ENCODE results near the gene RND2.
"Not testable (repeated sequence)": the region's sequence is repeated elsewhere in the genome, so short reads cannot be mapped to it uniquely, and the experiment has no call there.

RND2 gene

DNA sequence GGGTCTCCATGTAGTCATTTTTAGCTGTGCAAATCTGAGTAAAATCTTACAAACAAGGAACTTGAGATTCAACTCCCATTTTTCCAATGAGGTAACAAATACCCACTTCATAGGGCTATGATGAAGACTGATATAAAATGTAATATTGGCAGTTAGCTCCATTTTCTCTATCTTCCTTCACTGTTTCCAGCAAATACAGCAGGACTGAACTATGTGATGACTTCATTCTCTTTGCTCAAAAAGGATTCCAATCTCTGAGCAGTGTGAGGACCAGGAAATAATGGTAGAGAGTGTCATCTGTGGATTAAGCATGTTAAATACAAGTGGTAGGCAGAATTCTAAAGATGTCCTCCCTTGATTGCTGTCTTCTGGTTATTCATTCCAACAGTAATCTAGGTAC lies 18.3 kb downstream of the RND2 start:
- TF ChIP-seq JUND (IDR thresholded peaks at IDR 0.05; ENCODE audit: low read depth): no peak
- in situ Hi-C loops (cut with HindIII; ENCODE audit: low pct_unique_long_range_greater_than_20kb, low sequenced_read_pairs): no loop called here
- no peak for DNase-seq (ENCODE audit: low read depth in 1 of 2, low spot score in 1 of 2)

DNA sequence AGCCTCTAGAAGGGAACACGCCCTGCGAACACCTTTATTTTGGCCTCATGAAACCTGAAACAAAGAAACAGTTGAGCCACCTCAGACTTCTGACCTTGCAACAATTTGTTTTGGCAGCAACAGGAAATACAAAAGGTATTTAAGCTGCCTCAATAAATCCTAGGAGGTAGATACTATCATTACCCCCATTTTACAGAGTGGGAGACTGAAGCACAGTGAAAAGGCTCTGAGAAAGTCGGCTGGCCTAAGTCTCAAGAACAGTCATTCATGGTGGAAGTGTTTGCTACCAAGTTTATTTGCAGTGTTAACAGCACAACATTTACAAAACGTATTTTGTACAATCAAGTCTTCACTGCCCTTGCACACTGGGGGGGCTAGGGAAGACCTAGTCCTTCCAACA lies 19.0 kb downstream of the RND2 start:
- in situ Hi-C loops (cut with HindIII; ENCODE audit: low pct_unique_long_range_greater_than_20kb, low sequenced_read_pairs): no loop called here
- TF ChIP-seq JUND (IDR thresholded peaks at IDR 0.05; ENCODE audit: low read depth): no peak
- no peak for DNase-seq (ENCODE audit: low read depth in 1 of 2, low spot score in 1 of 2)

DNA sequence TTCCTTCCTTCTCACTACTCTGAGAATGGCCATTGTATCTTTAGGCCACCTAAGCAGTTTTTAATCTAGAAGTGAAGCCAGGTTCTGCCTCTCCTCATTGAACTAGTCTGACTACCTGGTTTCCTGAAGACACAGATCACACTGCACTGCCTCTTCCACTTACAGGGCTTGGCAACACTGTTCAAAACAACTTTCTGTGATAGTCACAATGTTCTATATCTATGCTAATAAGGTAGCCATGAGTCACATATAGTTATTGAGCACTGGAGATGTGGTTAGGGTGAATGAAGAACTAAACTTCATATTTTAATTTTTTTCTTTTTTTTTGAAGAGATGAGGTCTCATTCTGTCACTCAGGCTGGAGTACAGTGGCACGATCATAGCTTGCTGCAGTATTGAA lies 26.9 kb downstream of the RND2 start:
- in situ Hi-C loops (cut with HindIII; ENCODE audit: low pct_unique_long_range_greater_than_20kb, low sequenced_read_pairs): no loop called here

DNA sequence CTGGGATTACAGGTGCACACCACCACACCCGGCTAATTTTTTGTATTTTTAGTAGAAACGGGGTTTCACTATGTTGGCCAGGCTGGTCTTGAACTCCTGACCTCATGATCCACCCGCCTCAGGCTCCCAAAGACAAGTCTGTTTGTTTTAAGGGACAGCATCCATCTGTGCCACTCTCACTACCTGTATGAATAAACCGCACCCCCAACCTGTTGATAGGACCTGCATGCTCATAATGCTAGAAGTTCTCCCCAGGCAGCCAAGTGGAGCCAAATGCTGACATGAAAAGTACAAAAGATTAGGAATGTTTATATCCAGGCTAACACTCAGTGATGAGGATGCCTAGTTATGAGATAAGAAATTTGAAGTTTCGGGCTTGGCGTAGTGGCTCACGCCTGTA lies 28.0 kb downstream of the RND2 start:
- in situ Hi-C loops (cut with HindIII; ENCODE audit: low pct_unique_long_range_greater_than_20kb, low sequenced_read_pairs); DNase-seq (ENCODE audit: low read depth in 1 of 2, low spot score in 1 of 2): not testable (repeated sequence)

More for the DNA sequence above, 26.9 kb downstream of the RND2 start:
- DNase-seq (ENCODE audit: low read depth in 1 of 2, low spot score in 1 of 2): no peak
- no peak for TF ChIP-seq JUND (IDR thresholded peaks at IDR 0.05; ENCODE audit: low read depth)

DNA sequence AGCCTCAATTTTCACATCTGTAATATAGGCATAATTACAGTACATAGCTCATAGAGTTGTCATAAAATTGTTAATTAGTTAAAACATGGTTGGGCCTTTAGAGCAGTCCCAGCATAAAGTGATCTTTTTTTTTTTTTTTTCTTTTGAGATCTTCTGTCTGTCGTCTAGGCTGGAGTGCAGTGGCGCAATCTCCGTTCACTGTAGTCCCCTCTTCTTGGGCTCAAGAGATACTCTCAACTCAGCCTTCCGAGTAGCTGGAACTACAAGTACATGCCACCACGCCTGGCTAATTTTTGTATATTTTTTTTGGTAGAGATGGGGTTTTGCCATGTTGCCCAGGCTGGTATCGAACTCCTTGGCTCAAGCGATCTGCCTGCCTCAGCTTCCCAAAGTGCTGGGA lies 31.0 kb downstream of the RND2 start:
- DNase-seq (ENCODE audit: low read depth in 1 of 2, low spot score in 1 of 2): no peak
- no peak for TF ChIP-seq JUND (IDR thresholded peaks at IDR 0.05; ENCODE audit: low read depth)
- in situ Hi-C loops (cut with HindIII; ENCODE audit: low pct_unique_long_range_greater_than_20kb, low sequenced_read_pairs): no loop called here

DNA sequence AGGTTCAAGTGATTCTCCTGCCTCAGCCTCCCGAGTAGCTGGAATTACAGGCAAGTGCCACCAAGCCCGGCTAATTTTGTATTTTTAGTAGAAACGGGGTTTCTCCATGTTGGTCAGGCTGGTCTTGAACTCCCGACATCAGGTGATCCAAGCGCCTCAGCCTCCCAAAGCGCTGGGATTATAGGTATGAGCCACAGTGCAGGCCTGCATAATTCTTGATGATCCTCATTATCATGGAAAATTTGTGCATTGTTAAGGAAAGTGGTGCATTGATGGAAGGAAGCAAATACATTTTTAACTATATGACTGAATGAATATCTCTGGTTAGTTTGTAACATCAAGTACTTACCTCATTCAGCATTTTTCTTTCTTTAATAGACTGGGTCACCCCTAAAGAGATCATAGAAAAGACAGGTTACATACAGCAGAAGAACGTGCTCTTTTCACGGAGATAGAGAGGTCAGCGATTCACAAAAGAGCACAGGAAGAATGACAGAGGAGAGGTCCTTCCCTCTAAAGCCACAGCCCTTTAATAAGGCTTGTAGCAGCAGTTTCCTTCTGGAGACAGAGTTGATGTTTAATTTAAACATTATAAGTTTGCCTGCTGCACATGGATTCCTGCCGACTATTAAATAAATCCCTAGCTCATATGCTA lies 38.1 kb downstream of the RND2 start:
- no peak for DNase-seq (ENCODE audit: low read depth in 1 of 2, low spot score in 1 of 2)
- in situ Hi-C loops (cut with HindIII; ENCODE audit: low pct_unique_long_range_greater_than_20kb, low sequenced_read_pairs): no loop called here
- no peak for TF ChIP-seq JUND (IDR thresholded peaks at IDR 0.05; ENCODE audit: low read depth)

DNA sequence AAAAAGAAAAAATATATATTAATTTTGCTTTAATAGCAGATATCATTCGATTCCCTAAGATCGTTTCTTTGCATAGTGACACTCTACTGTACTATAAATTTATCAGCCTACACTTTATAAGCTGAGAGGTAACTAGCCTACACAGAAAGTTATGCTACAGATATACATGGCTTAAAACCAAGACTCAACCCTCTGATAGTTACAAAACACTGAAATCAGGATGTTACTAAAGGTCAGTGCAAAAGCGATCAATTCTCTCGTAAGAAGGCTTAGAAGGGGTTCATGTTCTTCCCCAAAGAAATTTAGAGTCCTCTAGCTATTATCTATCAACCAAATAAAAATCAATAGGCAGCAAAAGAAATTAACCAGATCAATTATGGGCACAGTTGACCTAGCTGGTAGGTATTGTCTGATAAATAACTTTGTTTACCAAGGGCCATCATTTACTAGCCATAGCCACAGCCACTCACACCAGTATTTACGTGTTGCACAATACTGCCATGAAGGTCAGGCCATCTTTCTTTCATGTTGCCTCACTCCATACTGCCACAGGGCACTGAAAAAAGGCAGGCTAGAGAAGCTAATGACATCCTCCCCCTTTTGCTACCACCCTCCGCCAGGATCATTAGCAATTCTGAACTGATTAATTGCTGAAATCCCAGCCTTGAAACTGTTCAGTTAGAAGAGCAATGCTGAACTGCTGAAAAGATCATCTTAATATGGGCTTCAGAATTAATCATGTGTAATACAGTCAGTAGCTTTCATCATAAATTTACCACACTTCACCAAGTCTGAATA lies 43.7 kb downstream of the RND2 start:
- no peak for TF ChIP-seq JUND (IDR thresholded peaks at IDR 0.05; ENCODE audit: low read depth)
- in situ Hi-C loops (cut with HindIII; ENCODE audit: low pct_unique_long_range_greater_than_20kb, low sequenced_read_pairs): no loop called here
- no peak for DNase-seq (ENCODE audit: low read depth in 1 of 2, low spot score in 1 of 2)

DNA sequence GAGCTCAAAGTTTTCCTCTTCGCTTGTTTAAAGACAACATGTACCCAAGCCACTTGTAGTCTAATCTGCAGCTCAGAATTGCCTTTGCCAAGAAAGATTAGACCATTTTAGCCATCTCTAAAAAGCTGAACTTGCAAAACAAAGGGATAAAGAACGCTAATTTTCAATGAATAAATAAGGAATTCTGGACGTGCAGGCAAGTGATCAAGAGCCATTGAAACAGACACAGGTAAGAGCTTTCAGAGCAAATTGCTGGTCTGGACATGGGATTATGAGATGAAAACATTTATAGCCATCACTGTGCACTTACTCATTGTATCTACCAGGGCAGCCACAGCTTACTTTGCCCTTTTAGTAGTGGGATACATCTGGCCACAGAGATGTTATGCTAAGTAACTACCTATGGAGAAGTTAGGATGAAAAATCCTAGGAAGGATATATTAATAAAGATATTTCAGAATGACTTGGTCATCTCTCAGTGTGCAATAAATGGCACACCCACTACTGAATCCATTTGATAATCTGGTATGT lies 44.4 kb downstream of the RND2 start:
- in situ Hi-C loops (cut with HindIII; ENCODE audit: low pct_unique_long_range_greater_than_20kb, low sequenced_read_pairs): no loop called here
- TF ChIP-seq JUND (IDR thresholded peaks at IDR 0.05; ENCODE audit: low read depth): no peak
- no peak for DNase-seq (ENCODE audit: low read depth in 1 of 2, low spot score in 1 of 2)

DNA sequence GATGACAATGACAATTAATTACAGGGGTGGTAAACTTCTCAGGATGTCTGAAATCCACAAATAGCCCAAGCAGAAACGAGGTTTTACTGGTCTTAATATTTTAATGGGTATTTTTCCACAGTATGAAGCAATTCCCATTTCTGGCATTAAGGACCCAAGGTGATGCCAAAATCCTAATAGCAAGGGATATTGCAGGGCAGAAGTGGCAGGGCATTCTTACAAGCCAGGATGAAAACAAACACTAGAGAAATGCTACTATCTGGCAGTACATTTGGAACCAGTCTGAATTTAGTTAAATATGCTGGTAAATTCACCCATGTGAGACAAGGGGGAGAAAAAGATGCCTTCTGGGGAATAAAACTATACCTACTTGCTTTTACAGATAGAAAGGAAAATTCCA lies 45.2 kb downstream of the RND2 start:
- DNase-seq (ENCODE audit: low read depth in 1 of 2, low spot score in 1 of 2): no peak
- TF ChIP-seq JUND (IDR thresholded peaks at IDR 0.05; ENCODE audit: low read depth): no peak
- in situ Hi-C loops (cut with HindIII; ENCODE audit: low pct_unique_long_range_greater_than_20kb, low sequenced_read_pairs): no loop called here

DNA sequence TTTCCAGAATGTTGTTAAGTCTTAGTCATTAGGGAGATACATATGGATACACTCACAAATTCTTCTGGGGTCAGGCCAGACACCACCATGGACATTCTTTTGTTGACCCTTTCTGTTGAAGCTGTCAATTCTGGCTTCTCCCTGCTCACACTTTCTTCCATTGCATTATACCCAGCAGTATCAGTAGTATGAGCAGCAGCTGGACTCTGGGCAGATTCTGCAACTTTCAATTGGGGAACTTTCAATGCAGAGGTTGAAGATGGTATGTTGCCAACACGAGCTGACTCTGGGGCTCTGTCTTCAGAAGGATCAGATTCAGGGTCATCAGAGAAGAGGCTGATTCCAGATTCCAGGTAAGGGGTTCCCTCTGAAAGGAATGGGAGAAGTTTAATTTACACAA lies 45.8 kb downstream of the RND2 start:
- no peak for TF ChIP-seq JUND (IDR thresholded peaks at IDR 0.05; ENCODE audit: low read depth)
- no peak for DNase-seq (ENCODE audit: low read depth in 1 of 2, low spot score in 1 of 2)
- in situ Hi-C loops (cut with HindIII; ENCODE audit: low pct_unique_long_range_greater_than_20kb, low sequenced_read_pairs): no loop called here

DNA sequence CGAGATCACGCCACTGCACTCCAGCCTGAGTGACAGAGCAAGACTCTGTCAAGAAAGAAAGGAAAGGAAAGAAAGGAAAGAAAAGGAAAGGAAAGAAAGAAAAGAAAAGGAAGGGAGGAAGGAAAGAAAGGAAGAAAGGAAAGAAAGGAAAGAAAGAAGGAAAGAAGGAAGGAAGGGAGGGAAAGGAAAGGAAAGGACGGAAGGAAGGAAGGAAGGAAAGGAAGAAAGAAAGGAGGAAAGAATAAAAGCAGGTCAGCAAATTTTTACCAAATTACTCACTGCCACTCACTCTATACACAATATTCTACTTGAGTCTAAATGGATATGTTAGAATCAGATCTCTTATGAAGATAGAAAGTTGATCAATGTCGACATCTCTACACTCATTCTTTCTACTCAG lies 49.8 kb downstream of the RND2 start:
- DNase-seq (ENCODE audit: low read depth in 1 of 2, low spot score in 1 of 2): no peak
- no peak for TF ChIP-seq JUND (IDR thresholded peaks at IDR 0.05; ENCODE audit: low read depth)
- in situ Hi-C loops (cut with HindIII; ENCODE audit: low pct_unique_long_range_greater_than_20kb, low sequenced_read_pairs): no loop called here

DNA sequence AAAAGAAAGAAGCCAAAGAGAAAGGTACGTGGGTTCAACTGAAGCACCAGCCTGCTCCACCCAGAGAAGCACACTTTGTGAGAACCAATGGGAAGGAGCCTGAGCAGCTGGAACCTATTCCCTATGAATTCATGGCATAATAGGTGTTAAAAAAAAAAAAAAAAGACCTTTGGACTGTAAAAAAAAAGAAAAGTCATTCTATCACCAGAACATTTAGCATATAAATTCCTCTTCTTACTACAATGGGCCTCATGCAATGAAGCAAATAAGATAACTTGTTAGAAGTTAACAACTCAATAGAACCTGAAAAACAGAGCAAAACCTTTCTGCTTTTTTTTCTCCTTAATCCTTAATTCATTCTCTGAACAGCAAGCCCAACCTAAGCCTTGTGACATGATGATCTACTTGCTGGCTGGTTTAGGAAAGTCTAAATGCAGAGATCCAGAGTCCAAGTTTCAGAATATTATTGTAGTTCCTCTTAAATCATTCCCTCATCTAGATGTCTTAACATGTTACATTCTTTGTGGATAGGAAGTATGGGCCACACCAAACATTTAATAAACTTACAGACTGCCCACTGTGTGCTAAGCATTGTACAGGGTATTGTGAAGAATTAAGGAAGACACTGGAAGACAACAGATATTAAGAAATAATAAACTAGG lies 54.7 kb downstream of the RND2 start:
- TF ChIP-seq JUND (IDR thresholded peaks at IDR 0.05; ENCODE audit: low read depth): no peak
- DNase-seq (ENCODE audit: low read depth in 1 of 2, low spot score in 1 of 2): no peak
- in situ Hi-C loops (cut with HindIII; ENCODE audit: low pct_unique_long_range_greater_than_20kb, low sequenced_read_pairs): no loop called here
